IMR-90 (cell line): Measurements from ENCODE around the gene XRCC4. TPM values are rescaled to one million over a fixed set of nuclear protein-coding genes. Genes with fewer than 3 reads are reported as not detected.

Experiments
- ATAC-seq: fragments of 200-7000 bp; cut with Tn5 transposase; 2 replicates; pipeline ENCODE4 v1.9.1; 2020; ENCODE audit warnings: low read depth, mild to moderate bottlenecking, moderate library complexity
- BruUV-seq: library from RNA; stranded (reverse); fragments of 400-500 nt; replicated peaks from 2 replicates; lab custom pipeline; 2021; lab: Mats Ljungman, UMichigan
- CTCF ChIA-PET: fragments of 300-600 bp; formaldehyde crosslinking; extraction: SDS; loops from one replicate; lab custom pipeline; 2021; ENCODE audit warnings: antibody characterized with exemption; lab: Yijun Ruan, JAX
- POLR2A ChIA-PET: fragments of 300-600 bp; sonication (Branson Sonifier 250); formaldehyde crosslinking; loops from one replicate; lab custom pipeline; 2022; ENCODE audit warnings: antibody characterized with exemption; ENCODE audit not compliant: unreplicated experiment; lab: Charles Lee
- DNase-seq: peaks from one replicate; pipeline ENCODE4 v3.0.0; 2013
- H2AFZ ChIP-seq: replicated peaks from 2 replicates; pipeline ENCODE3; 2013; ENCODE audit warnings: low read length, mild to moderate bottlenecking; ENCODE audit not compliant: poor library complexity
- H2AK5ac ChIP-seq: 2 replicates; pipeline ENCODE4 v1.6.1; 2013; ENCODE audit warnings: low read depth, low read length, inconsistent platforms
- H2AK9ac ChIP-seq: replicated peaks from 2 replicates; pipeline ENCODE3; 2013; ENCODE audit warnings: mild to moderate bottlenecking, low read depth, low read length, moderate library complexity; ENCODE audit not compliant: poor library complexity
- H2BK120ac ChIP-seq: 2 replicates; pipeline ENCODE4 v1.6.1; 2013; ENCODE audit warnings: low read depth, low read length, inconsistent platforms
- H2BK15ac ChIP-seq: 3 replicates; pipeline ENCODE4 v1.6.1; 2013; ENCODE audit warnings: low read depth, low read length, inconsistent platforms
- H2BK20ac ChIP-seq: 2 replicates; pipeline ENCODE4 v1.6.1; 2013; ENCODE audit warnings: low read depth, mild to moderate bottlenecking, inconsistent platforms, low read length, moderate library complexity
- H2BK5ac ChIP-seq: 2 replicates; pipeline ENCODE4 v1.6.1; 2013; ENCODE audit warnings: mild to moderate bottlenecking, low read depth, low read length, inconsistent platforms; ENCODE audit not compliant: poor library complexity, severe bottlenecking
- H3K14ac ChIP-seq: replicated peaks from 2 replicates; pipeline ENCODE4 v1.6.1; 2013; ENCODE audit warnings: low read depth, low read length, inconsistent platforms
- H3K18ac ChIP-seq: 2 replicates; pipeline ENCODE4 v1.6.1; 2013; ENCODE audit warnings: low read depth, low read length, control low read depth
- H3K23ac ChIP-seq: 2 replicates; pipeline ENCODE4 v1.6.1; 2013; ENCODE audit warnings: low read depth, low read length, inconsistent platforms
- H3K27ac ChIP-seq: 2 replicates; pipeline ENCODE4 v1.5.1; 2013; ENCODE audit warnings: mild to moderate bottlenecking, control low read depth, low read length; ENCODE audit not compliant: insufficient read depth
- H3K27me3 ChIP-seq: 2 replicates; pipeline ENCODE4 v1.6.1; 2013; ENCODE audit warnings: low read length; ENCODE audit not compliant: control insufficient read depth, insufficient read depth
- H3K36me3 ChIP-seq: 2 replicates; pipeline ENCODE4 v1.6.1; 2013; ENCODE audit warnings: low read length, mixed read lengths; ENCODE audit not compliant: control insufficient read depth, insufficient read depth
- H3K4ac ChIP-seq: 2 replicates; pipeline ENCODE4 v1.6.1; 2013; ENCODE audit warnings: low read depth, low read length, inconsistent platforms
- H3K4me1 ChIP-seq: 2 replicates; pipeline ENCODE4 v1.6.1; 2013; ENCODE audit warnings: low read length, mixed read lengths; ENCODE audit not compliant: control insufficient read depth, insufficient read depth
- H3K4me2 ChIP-seq: 2 replicates; pipeline ENCODE4 v1.6.1; 2013; ENCODE audit warnings: low read depth, mild to moderate bottlenecking, control low read depth, low read length, moderate library complexity
- H3K4me3 ChIP-seq: 2 replicates; pipeline ENCODE4 v1.5.1; 2013; ENCODE audit warnings: low read depth, mild to moderate bottlenecking, control low read depth, low read length, moderate library complexity; ENCODE audit not compliant: insufficient read depth
- H3K56ac ChIP-seq: 2 replicates; pipeline ENCODE4 v1.6.1; 2013; ENCODE audit warnings: low read length, inconsistent platforms; ENCODE audit not compliant: insufficient read depth; ENCODE audit errors: extremely low read depth
- H3K79me1 ChIP-seq, 2 experiments: 2 replicates each; pipeline ENCODE4 v1.6.1; 2013; ENCODE audit warnings: low read length in 2 of 2, inconsistent platforms in 1 of 2, low read depth in 1 of 2
- H3K9ac ChIP-seq: 2 replicates; pipeline ENCODE4 v1.6.1; 2013; ENCODE audit warnings: low read depth, low read length, control low read depth
- H3K9me1 ChIP-seq: 2 replicates; pipeline ENCODE4 v1.6.1; 2013; ENCODE audit warnings: low read length, inconsistent platforms; ENCODE audit not compliant: insufficient read depth
- H3K9me3 ChIP-seq: 2 replicates; pipeline ENCODE4 v1.6.1; 2013; ENCODE audit warnings: low read length; ENCODE audit not compliant: control insufficient read depth, insufficient read depth
- H4K20me1 ChIP-seq: 2 replicates; pipeline ENCODE4 v1.6.1; 2013; ENCODE audit warnings: low read length, inconsistent platforms; ENCODE audit not compliant: insufficient read depth
- H4K5ac ChIP-seq: 2 replicates; pipeline ENCODE4 v1.6.1; 2013; ENCODE audit warnings: mild to moderate bottlenecking, low read depth, low read length, control low read depth
- H4K8ac ChIP-seq, 2 experiments: 2 replicates each; pipeline ENCODE4 v1.6.1; 2013; ENCODE audit warnings: low read depth in 2 of 2, low read length in 2 of 2, control low read depth in 1 of 2, inconsistent platforms in 1 of 2
- H4K91ac ChIP-seq: 2 replicates; pipeline ENCODE4 v1.6.1; 2013; ENCODE audit warnings: low read depth, low read length, inconsistent platforms; ENCODE audit not compliant: insufficient read depth
- BHLHE40 ChIP-seq: fragments of 150-350 bp; IDR thresholded peaks from 2 replicates; pipeline ENCODE4 v1.6.1; 2016; ENCODE audit warnings: mild to moderate bottlenecking, low read depth, low read length
- CHD1 ChIP-seq: IDR thresholded peaks from 2 replicates; pipeline ENCODE4 v1.6.1; 2012; ENCODE audit warnings: low read depth, low read length, improper control_type of control experiment
- FOS ChIP-seq: fragments of 150-350 bp; IDR thresholded peaks from 2 replicates; pipeline ENCODE4 v1.6.1; 2016; ENCODE audit warnings: low read depth, low read length
- RAD21 ChIP-seq: IDR thresholded peaks from 2 replicates; pipeline ENCODE4 v1.6.1; 2012; ENCODE audit warnings: low read length, improper control_type of control experiment
- WGBS, 2 experiments: methylation state at CpG; one replicate each; pipeline versions ENCODE4 v1.1.5 to v1.1.7; 2013; ENCODE audit warnings: missing lambda C conversion rate in 2 of 2; ENCODE audit not compliant: insufficient read length in 1 of 2; ENCODE audit errors: extremely low coverage in 2 of 2; 5-methylcytosine and 5-hydroxymethylcytosine counted together
- dilution Hi-C: fragments of 300-500 bp; cut with HindIII; formaldehyde crosslinking; loops from one replicate; pipeline ENCODE4 v1.14.3; 2018; ENCODE audit warnings: low sequenced_read_pairs; ENCODE audit not compliant: unreplicated experiment
- in situ Hi-C: fragments of 300-500 bp; cut with MboI; formaldehyde crosslinking; loops from 3 replicates; pipeline ENCODE4 v1.14.3; 2019; ENCODE audit warnings: low sequenced_read_pairs, inconsistent platforms, mixed read lengths
- intact Hi-C: fragments of 100-400 bp; cut with micrococcal nuclease; formaldehyde crosslinking; loops from 2 replicates; pipeline ENCODE4 v1.10.0; 2022
- polyA plus RNA-seq, 3 experiments: library from polyadenylated mRNA; depleted of rRNA; stranded (reverse); fragments of >200 nt; gene quantifications; 2 replicates each; pipeline ENCODE4 v1.2.3, GENCODE V29; 2012; ENCODE audit warnings: low replicate concordance in 1 of 3
- total RNA-seq: library from RNA; depleted of rRNA; stranded (reverse); fragments of >200 nt; gene quantifications from 2 replicates; pipeline ENCODE4 v1.2.3, GENCODE V29; 2012
- TF ChIP-seq, protein P1 (sequence below): fragments of 150-350 bp; IDR thresholded peaks from 2 replicates; pipeline ENCODE4 v1.6.1; 2017; ENCODE audit warnings: mild to moderate bottlenecking, antibody characterized with exemption, low read length, low read depth
- TF ChIP-seq, protein P2 (sequence below): fragments of 150-350 bp; IDR thresholded peaks from 2 replicates; pipeline ENCODE4 v1.6.1; 2016; ENCODE audit warnings: low read depth, mild to moderate bottlenecking, low read length, moderate library complexity, borderline replicate concordance

XRCC4 gene
- total and polyA plus RNA-seq, 2 of the 4 experiments (the other 2 are of a cell fraction), result 3.5 to 4.7 TPM

DNA sequence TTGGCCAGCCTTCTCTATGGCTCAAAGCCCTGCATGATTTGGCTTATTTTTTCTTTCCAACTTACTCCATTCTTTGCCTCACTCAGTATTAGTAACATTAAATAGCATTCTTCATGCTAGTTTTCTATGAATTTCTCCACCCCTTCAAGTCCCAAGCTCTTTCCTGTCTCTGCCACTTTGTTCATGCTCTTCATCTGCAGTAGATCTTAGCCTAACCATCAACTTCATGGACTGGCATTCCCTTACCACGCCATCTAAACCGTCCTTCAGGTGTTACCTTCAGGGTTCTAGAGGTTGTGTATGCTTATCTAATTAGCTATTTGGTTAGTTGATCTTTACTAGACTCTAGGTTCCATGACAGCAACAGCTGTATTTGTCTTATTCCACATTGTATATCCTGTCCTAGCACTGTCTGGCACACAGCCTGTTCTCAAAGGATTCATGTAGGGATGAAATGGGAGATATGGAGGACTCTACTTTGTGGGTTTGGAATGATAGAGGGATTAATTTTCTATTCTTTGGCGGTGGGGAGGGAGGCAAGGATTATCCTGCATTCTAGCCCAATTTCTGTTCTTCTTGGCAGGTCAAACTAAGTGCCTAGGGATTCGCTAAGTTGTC, 26.5 kb upstream of the XRCC4 start:
- Histone ChIP-seq H4K8ac (no peak overlapping the region), H3K9me1 (no peaks in the 10 kb centered on the region), H2AFZ (no peak overlapping the region), H3K36me3 (peaks cover 16% of the 10 kb centered on the region), H3K56ac (no peak overlapping the region), H2BK20ac (no peak overlapping the region), H3K9me3 (no peaks in the 10 kb centered on the region), H3K27me3 (no peaks in the 10 kb centered on the region), H3K23ac (no peak overlapping the region), H3K9ac (no peak overlapping the region), H2AK9ac (no peak overlapping the region), H3K14ac (no peak overlapping the region), H2AK5ac (no peak overlapping the region), H3K79me1 (peaks cover 0 to 13% of the 10 kb centered on the region in 2 experiments; a peak in 3 of 4 replicates), H3K27ac (no peak overlapping the region), H4K20me1 (no peaks in the 10 kb centered on the region; the same call in 1 of the 2 replicates), H2BK120ac (no peak overlapping the region), H3K18ac (no peak overlapping the region), H3K4me1 (no peaks in the 10 kb centered on the region), H3K4me2 (no peak overlapping the region), H2BK15ac (no peak overlapping the region), H3K4ac (no peak overlapping the region), H2BK5ac (no peak overlapping the region), H3K4me3 (no peak overlapping the region), H4K5ac (no peak overlapping the region), H4K91ac (no peak overlapping the region)
- POLR2A ChIA-PET, result no interaction called here
- no TSS peak for BruUV-seq
- no CpG with 5 or more reads among the region's 4 CpGs for WGBS, 2 experiments
- ATAC-seq (no peak), DNase-seq (no peak)
- dilution Hi-C loops, result no loop called here
- CTCF ChIA-PET, result no interaction called here
- in situ Hi-C loops, result loop anchor here (25.0 kb wide), 1 partner anchor 689 kb away; no protein-coding TSS in a partner anchor
- TF ChIP-seq CHD1 (no peak), RAD21 (no peak), BHLHE40 (no peak), FOS (no peak)
- TF ChIP-seq, protein P1, sequence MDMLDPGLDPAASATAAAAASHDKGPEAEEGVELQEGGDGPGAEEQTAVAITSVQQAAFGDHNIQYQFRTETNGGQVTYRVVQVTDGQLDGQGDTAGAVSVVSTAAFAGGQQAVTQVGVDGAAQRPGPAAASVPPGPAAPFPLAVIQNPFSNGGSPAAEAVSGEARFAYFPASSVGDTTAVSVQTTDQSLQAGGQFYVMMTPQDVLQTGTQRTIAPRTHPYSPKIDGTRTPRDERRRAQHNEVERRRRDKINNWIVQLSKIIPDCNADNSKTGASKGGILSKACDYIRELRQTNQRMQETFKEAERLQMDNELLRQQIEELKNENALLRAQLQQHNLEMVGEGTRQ, result no peak
- TF ChIP-seq, protein P2, sequence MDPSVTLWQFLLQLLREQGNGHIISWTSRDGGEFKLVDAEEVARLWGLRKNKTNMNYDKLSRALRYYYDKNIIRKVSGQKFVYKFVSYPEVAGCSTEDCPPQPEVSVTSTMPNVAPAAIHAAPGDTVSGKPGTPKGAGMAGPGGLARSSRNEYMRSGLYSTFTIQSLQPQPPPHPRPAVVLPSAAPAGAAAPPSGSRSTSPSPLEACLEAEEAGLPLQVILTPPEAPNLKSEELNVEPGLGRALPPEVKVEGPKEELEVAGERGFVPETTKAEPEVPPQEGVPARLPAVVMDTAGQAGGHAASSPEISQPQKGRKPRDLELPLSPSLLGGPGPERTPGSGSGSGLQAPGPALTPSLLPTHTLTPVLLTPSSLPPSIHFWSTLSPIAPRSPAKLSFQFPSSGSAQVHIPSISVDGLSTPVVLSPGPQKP, result no peak
- intact Hi-C loops, result no loop called here
